HepG2 (cell line): ENCODE data around the gene C9orf78. TPM values are rescaled to one million over a fixed set of nuclear protein-coding genes. Genes with fewer than 3 reads are reported as not detected.

Experiments
- ATAC-seq: fragments of 200-7000 bp; cut with Tn5 transposase; 3 replicates; pipeline ENCODE4 v1.9.1; 2020; ENCODE audit warnings: mild to moderate bottlenecking, moderate library complexity
- BruUV-seq: library from RNA; stranded (reverse); fragments of 400-500 nt; replicated peaks from 2 replicates; lab custom pipeline; 2021; lab: Mats Ljungman, UMichigan
- CTCF ChIA-PET: fragments of 300-600 bp; formaldehyde crosslinking; extraction: SDS; loops from one replicate; lab custom pipeline; 2021; ENCODE audit warnings: low total read pairs, inconsistent platforms, low intra/inter-chr PET ratio; lab: Yijun Ruan, JAX
- POLR2A ChIA-PET: fragments of 350-600 bp; sonication (Branson Sonifier 250); formaldehyde crosslinking; loops from one replicate; lab custom pipeline; 2020; ENCODE audit warnings: antibody characterized with exemption, inconsistent platforms; lab: Yijun Ruan, JAX
- DNase-seq: peaks from one replicate; pipeline ENCODE4 v3.0.0-alpha.2; 2015; ENCODE audit warnings: low spot score
- FAIRE-seq: peaks from 3 replicates; lab custom pipeline; 2011; peaks lifted over from hg19 to GRCh38; lab: Jason Lieb, UNC
- H2AFZ ChIP-seq: one replicate; pipeline ENCODE4 v1.6.1; 2011; ENCODE audit warnings: low read length, inconsistent platforms
- H3K27ac ChIP-seq: fragments of 300-600 bp; 3 replicates; pipeline ENCODE4 v1.8.0; 2011; ENCODE audit warnings: mixed run types, mild to moderate bottlenecking, mixed read lengths, low read length, inconsistent platforms; ENCODE audit not compliant: insufficient read depth; ENCODE audit errors: extremely low read length
- H3K27me3 ChIP-seq, 2 experiments: fragments of 200-600 bp in 1 of 2; 2 replicates in 1 of 2; 3 replicates in 1 of 2; pipeline versions ENCODE4 v1.6.0 to v1.8.0; 2011; ENCODE audit warnings: low read length in 2 of 2, mild to moderate bottlenecking in 2 of 2, moderate library complexity in 2 of 2, inconsistent platforms in 1 of 2; ENCODE audit not compliant: insufficient read depth in 2 of 2, control insufficient read depth in 1 of 2
- H3K36me3 ChIP-seq, 2 experiments: fragments of 200-600 bp in 1 of 2; replicated peaks in 1 of 2; 2 replicates in 1 of 2; 3 replicates in 1 of 2; pipeline versions ENCODE4 v1.5.1 to v1.8.0; 2011; ENCODE audit warnings: low read length in 2 of 2, inconsistent platforms in 1 of 2; ENCODE audit not compliant: insufficient read depth in 2 of 2, control insufficient read depth in 1 of 2
- H3K4me1 ChIP-seq: 2 replicates; pipeline ENCODE4 v1.5.1; 2012; ENCODE audit warnings: low read length, inconsistent platforms; ENCODE audit not compliant: insufficient read depth
- H3K4me2 ChIP-seq: 2 replicates; pipeline ENCODE4 v1.6.0; 2011; ENCODE audit warnings: low read depth, low read length, inconsistent platforms
- H3K4me3 ChIP-seq, 3 experiments: fragments of 200-600 bp in 1 of 3; sonication (generic), shearing (Covaris generic) in 1 of 3; replicated peaks in 1 of 3; 2 replicates each; pipeline ENCODE4 v1.5.1; 2011 to 2016; ENCODE audit warnings: low read length in 3 of 3, inconsistent platforms in 2 of 3, low read depth in 2 of 3, mild to moderate bottlenecking in 2 of 3, control low read depth in 1 of 3, mixed read lengths in 1 of 3; ENCODE audit not compliant: insufficient read depth in 1 of 3
- H3K79me2 ChIP-seq: one replicate; pipeline ENCODE4 v1.6.1; 2011; ENCODE audit warnings: low read length, inconsistent platforms; ENCODE audit not compliant: insufficient read depth
- H3K9ac ChIP-seq: 2 replicates; pipeline ENCODE4 v1.6.0; 2011; ENCODE audit warnings: mild to moderate bottlenecking, low read depth, low read length, inconsistent platforms; ENCODE audit not compliant: insufficient read depth
- H3K9me3 ChIP-seq: 2 replicates; pipeline ENCODE4 v1.5.1; 2012; ENCODE audit warnings: mild to moderate bottlenecking, low read length
- H4K20me1 ChIP-seq: 2 replicates; pipeline ENCODE4 v1.6.0; 2011; ENCODE audit warnings: inconsistent platforms, mild to moderate bottlenecking, low read length, moderate library complexity; ENCODE audit not compliant: insufficient read depth
- E2F5 ChIP-seq: sonication (generic); formaldehyde crosslinking; conservative IDR thresholded peaks from 2 replicates; pipeline ENCODE4 v1.4.0; 2020; ENCODE audit warnings: missing genetic modification reagents
- FOXO4 ChIP-seq: sonication (generic); formaldehyde crosslinking; conservative IDR thresholded peaks from 2 replicates; pipeline ENCODE4 v1.8.1; 2023; ENCODE audit warnings: missing genetic modification reagents
- WGBS: methylation state at CpG from one replicate; pipeline ENCODE4 v1.1.6; 2017; ENCODE audit warnings: low lambda C conversion rate; 5-methylcytosine and 5-hydroxymethylcytosine counted together
- in situ Hi-C: cut with HindIII; loops from 2 replicates; pipeline ENCODE4 v1.10.0; 2017; ENCODE audit warnings: low pct_unique_long_range_greater_than_20kb; ENCODE audit not compliant: extremely low pct_ligation_motif_present
- intact Hi-C: fragments of 100-400 bp; cut with micrococcal nuclease; formaldehyde crosslinking; loops from one replicate; pipeline ENCODE4 v1.10.0; 2022; ENCODE audit not compliant: unreplicated experiment
- polyA plus RNA-seq, 8 experiments: library from polyadenylated mRNA; depleted of rRNA in 3 of 8; stranded (reverse) in 7 of 8; unstranded in 1 of 8; fragments of >200 nt; fragmentation: Illumina TruSeq in 4 of 8; extraction: Trizol in 4 of 8; gene quantifications; 2 replicates each; pipeline versions ENCODE4 v1.2.1 to v1.2.3, GENCODE V29; 2011 to 2016; ENCODE audit warnings: low read depth in 4 of 8, missing spikeins in 1 of 8, mixed read lengths in 1 of 8; ENCODE audit not compliant: insufficient read depth in 1 of 8
- total RNA-seq, 5 experiments: library from RNA; depleted of rRNA; stranded (reverse); fragments of >200 nt; fragmentation: Illumina TruSeq; extraction: Trizol; gene quantifications; 2 replicates each; pipeline ENCODE4 v1.2.3, GENCODE V29; 2016; ENCODE audit warnings: low read depth in 1 of 5

The C9orf78 gene
- total and polyA plus RNA-seq, 2 of the 13 experiments (the other 11 are each of a cell fraction or from before 2014, with no cell fraction given): 18.4 to 35.5 TPM

GRCh38 chr9:129875687-129876395 is 40.8 kb upstream of the C9orf78 start:
- WGBS: 91% methylated on average over 15 of the region's 27 CpGs
- no peak for FAIRE-seq

More at GRCh38 chr9:129875687-129876395, 40.8 kb upstream of the C9orf78 start:
- no peak overlapping the region for H3K4me2 ChIP-seq
- no peak overlapping the region for H3K4me3 ChIP-seq
- no peaks in the 10 kb centered on the region for H3K27me3 ChIP-seq
- TF ChIP-seq E2F5 (CRISPR knock-in tag): no peak
- TF ChIP-seq FOXO4 (CRISPR knock-in tag): 0 out of 2 replicates have a peak, but pooled peaks have one; percentile 71
- no peak overlapping the region for H3K9ac ChIP-seq
- no peak; the same call in 2 of the 3 replicates for ATAC-seq
- H3K27ac ChIP-seq: no peak overlapping the region
- BruUV-seq: no TSS peak
- in situ Hi-C loops (no loop called here), intact Hi-C loops (no loop called here)
- no peaks in the 10 kb centered on the region for H3K4me1 ChIP-seq
- DNase-seq: no peak
- ChIA-PET CTCF (no interaction called here), POLR2A (no interaction called here)
- H3K36me3 ChIP-seq: peaks cover 0 to 3% of the 10 kb centered on the region in 2 experiments; a peak in 1 of 5 replicates
- H3K9me3 ChIP-seq: no peaks in the 10 kb centered on the region
- H4K20me1 ChIP-seq: no peaks in the 10 kb centered on the region
- H2AFZ ChIP-seq: no peak overlapping the region
- no peaks in the 10 kb centered on the region for H3K79me2 ChIP-seq
